Ishikawa (cell line): ENCODE measurements around the gene ARL14.

Experiments
- CEBPB ChIP-seq: IDR thresholded peaks from 2 replicates; pipeline ENCODE4 v1.6.1; 2012
- CREB1 ChIP-seq: IDR thresholded peaks from 2 replicates; pipeline ENCODE4 v1.6.1; 2012; ENCODE audit warnings: low read depth
- EGR1 ChIP-seq: IDR thresholded peaks from 2 replicates; pipeline ENCODE4 v1.6.1; 2012
- EP300 ChIP-seq: IDR thresholded peaks from 2 replicates; pipeline ENCODE4 v1.6.1; 2012; ENCODE audit warnings: borderline replicate concordance
- FOXM1 ChIP-seq: IDR thresholded peaks from 2 replicates; pipeline ENCODE4 v1.6.1; 2012; ENCODE audit warnings: low read depth, borderline replicate concordance
- NFIC ChIP-seq: IDR thresholded peaks from 2 replicates; pipeline ENCODE4 v1.6.1; 2012
- RAD21 ChIP-seq: IDR thresholded peaks from 2 replicates; pipeline ENCODE4 v1.6.1; 2012; ENCODE audit warnings: low read depth
- TAF1 ChIP-seq: IDR thresholded peaks from 2 replicates; pipeline ENCODE4 v1.6.1; 2012; ENCODE audit warnings: low read depth, mild to moderate bottlenecking
- TCF12 ChIP-seq: IDR thresholded peaks from 2 replicates; pipeline ENCODE4 v1.6.1; 2012; ENCODE audit warnings: low read depth
- TEAD4 ChIP-seq: IDR thresholded peaks from 2 replicates; pipeline ENCODE4 v1.6.1; 2012
- YY1 ChIP-seq: IDR thresholded peaks from 2 replicates; pipeline ENCODE4 v1.6.1; 2012; ENCODE audit warnings: low read depth
- ZBTB7A ChIP-seq: IDR thresholded peaks from 2 replicates; pipeline ENCODE4 v1.6.1; 2012; ENCODE audit warnings: low read depth
- TF ChIP-seq, protein P1 (sequence below): IDR thresholded peaks from 2 replicates; pipeline ENCODE4 v1.6.1; 2012
- TF ChIP-seq, protein P2 (sequence below): IDR thresholded peaks from 2 replicates; pipeline ENCODE4 v1.6.1; 2012; ENCODE audit warnings: low read depth, mild to moderate bottlenecking
- TF ChIP-seq, protein P3 (sequence below): IDR thresholded peaks from 2 replicates; pipeline ENCODE4 v1.6.1; 2012

Gene ARL14

DNA sequence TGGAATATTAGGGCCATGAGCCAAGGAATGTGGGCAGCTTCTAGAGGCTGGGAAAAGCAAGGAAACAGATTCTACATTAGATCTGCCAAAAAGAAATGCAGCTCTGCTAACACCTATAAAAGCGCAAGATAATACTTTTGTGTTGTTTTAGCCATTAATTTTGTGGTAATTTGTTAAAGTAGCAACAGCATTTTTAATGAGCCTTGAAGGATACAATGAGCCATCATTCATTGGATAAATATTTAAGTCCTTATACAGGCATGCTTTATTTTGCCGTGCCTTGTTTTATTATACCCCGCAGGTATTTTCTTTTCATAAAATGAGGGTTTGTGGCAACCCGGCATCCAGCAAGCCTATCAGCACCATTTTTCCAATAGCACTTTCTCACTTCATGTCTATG is 15.0 kb downstream of the ARL14 start:
- no peak for TF ChIP-seq TCF12
- TF ChIP-seq, protein P1, sequence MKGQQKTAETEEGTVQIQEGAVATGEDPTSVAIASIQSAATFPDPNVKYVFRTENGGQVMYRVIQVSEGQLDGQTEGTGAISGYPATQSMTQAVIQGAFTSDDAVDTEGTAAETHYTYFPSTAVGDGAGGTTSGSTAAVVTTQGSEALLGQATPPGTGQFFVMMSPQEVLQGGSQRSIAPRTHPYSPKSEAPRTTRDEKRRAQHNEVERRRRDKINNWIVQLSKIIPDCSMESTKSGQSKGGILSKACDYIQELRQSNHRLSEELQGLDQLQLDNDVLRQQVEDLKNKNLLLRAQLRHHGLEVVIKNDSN = no peak
- no peak for TF ChIP-seq RAD21
- TF ChIP-seq EGR1 = no peak
- no peak for TF ChIP-seq FOXM1
- TF ChIP-seq NFIC = no peak
- no peak for TF ChIP-seq TEAD4
- TF ChIP-seq, protein P2, sequence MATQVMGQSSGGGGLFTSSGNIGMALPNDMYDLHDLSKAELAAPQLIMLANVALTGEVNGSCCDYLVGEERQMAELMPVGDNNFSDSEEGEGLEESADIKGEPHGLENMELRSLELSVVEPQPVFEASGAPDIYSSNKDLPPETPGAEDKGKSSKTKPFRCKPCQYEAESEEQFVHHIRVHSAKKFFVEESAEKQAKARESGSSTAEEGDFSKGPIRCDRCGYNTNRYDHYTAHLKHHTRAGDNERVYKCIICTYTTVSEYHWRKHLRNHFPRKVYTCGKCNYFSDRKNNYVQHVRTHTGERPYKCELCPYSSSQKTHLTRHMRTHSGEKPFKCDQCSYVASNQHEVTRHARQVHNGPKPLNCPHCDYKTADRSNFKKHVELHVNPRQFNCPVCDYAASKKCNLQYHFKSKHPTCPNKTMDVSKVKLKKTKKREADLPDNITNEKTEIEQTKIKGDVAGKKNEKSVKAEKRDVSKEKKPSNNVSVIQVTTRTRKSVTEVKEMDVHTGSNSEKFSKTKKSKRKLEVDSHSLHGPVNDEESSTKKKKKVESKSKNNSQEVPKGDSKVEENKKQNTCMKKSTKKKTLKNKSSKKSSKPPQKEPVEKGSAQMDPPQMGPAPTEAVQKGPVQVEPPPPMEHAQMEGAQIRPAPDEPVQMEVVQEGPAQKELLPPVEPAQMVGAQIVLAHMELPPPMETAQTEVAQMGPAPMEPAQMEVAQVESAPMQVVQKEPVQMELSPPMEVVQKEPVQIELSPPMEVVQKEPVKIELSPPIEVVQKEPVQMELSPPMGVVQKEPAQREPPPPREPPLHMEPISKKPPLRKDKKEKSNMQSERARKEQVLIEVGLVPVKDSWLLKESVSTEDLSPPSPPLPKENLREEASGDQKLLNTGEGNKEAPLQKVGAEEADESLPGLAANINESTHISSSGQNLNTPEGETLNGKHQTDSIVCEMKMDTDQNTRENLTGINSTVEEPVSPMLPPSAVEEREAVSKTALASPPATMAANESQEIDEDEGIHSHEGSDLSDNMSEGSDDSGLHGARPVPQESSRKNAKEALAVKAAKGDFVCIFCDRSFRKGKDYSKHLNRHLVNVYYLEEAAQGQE = no peak
- TF ChIP-seq, protein P3, sequence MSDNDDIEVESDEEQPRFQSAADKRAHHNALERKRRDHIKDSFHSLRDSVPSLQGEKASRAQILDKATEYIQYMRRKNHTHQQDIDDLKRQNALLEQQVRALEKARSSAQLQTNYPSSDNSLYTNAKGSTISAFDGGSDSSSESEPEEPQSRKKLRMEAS = no peak
- no peak for TF ChIP-seq TAF1
- TF ChIP-seq CEBPB = no peak
- no peak for TF ChIP-seq EP300
- TF ChIP-seq YY1 = no peak
- TF ChIP-seq ZBTB7A = no peak
- no peak for TF ChIP-seq CREB1

DNA sequence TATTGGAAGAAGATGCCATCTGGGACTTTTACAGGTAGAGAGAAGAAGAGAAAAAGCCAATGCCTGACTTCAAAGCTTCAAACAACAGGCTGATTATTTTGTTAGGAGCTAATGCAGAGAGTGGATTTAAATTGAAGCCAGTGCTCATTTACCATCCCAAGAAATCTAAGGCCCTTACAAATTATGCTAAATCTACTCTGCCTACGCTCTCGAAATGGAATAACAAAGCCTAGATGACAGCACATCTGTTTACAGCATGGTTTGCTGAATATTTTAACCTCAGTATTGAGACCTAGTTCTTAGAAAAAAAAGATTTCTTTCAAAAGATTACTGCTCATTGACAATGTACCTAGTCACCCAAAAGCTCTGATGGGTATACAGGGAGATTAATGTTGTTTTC is 16.2 kb downstream of the ARL14 start:
- TF ChIP-seq EGR1 = no peak
- no peak for TF ChIP-seq RAD21

DNA sequence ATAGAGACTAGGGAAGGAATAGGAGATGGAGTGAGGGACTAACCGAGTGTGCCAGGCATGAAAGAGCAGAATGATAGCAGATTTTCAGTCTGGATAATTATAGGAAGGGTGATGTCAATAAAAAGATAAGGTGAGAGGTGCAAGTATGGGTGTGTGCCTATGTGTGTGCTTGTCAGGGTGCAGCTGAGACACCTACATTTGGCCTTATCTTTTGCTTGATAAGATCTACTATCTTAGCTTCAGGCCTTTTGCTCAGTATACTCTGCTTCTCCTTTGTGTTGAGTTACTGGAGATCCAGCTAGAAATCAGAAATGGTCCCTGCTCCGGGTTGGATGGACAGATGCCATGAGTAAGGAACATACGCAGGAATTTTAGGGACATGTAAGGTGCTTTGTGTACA is 17.4 kb downstream of the ARL14 start:
- TF ChIP-seq EGR1 (no peak), TAF1 (no peak)
- TF ChIP-seq, protein P3 = no peak

DNA sequence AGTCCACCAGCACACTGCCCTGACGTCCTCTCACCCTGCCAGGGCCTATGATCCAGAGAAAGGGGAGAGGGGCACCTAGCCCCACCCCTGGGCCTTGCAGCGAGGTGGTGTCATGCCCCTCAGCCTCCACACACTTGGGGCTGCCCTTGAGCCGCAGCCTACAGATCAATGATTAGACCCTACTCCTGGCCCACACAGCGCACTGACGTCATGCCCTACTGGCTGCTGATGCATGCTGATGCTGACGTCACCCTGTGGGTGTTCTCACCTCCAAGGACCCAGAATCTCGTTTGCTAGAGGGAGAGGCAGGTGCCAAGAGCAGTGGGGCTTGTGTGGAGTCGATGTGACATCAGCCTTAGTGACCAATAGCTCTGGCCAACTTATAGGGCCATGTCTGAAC is 18.0 kb downstream of the ARL14 start:
- no peak for TF ChIP-seq TAF1
- no peak for TF ChIP-seq NFIC
- TF ChIP-seq, protein P2 = no peak

DNA sequence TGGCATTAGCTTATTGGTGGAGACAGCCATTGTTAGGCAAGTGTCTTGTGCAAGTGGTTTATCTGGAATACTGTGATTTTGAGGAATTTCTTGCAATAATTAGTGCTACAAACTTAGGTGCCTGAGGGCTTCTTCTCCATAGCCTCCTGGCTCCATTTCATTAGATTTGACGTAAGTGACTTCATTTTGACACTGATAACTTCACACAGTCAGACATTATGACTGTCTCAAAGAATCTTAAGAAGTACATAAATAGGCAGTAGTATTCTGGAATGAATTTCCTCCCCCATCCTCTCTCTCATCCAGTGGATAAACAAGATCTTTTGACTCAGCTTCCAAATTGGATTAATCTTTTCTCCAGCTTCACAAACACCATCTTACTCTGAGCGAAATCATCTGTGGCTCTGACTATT is 19.0 kb downstream of the ARL14 start:
- TF ChIP-seq TAF1 (no peak), RAD21 (no peak), ZBTB7A (no peak), EP300 (no peak), NFIC (no peak), TEAD4 (no peak), TCF12 (no peak), CREB1 (no peak), CEBPB (no peak), FOXM1 (no peak)
- TF ChIP-seq, protein P2 = no peak
- TF ChIP-seq, protein P1 = no peak
